Liver (tissue), 9 donors: ENCODE measurements around the gene TTYH2. TPM values are rescaled to one million over a fixed set of nuclear protein-coding genes. Genes with fewer than 3 reads are reported as not detected.

Source experiments
- DNase-seq: peaks from one replicate; pipeline ENCODE4 v3.0.0-alpha.2; 2017; ENCODE audit warnings: low spot score
- H3K27ac ChIP-seq, 2 donors: one replicate each; pipeline ENCODE4 v1.7.0; 2013; ENCODE audit warnings: inconsistent platforms in 2 of 2, low read length in 2 of 2, control low read depth in 1 of 2, low read depth in 1 of 2, mild to moderate bottlenecking in 1 of 2
- H3K27me3 ChIP-seq, 4 donors: one replicate each; pipeline versions ENCODE4 v1.6.1 to v1.7.0; 2013; ENCODE audit warnings: low read length in 3 of 4, inconsistent platforms in 1 of 4, mild to moderate bottlenecking in 1 of 4, moderate library complexity in 1 of 4; ENCODE audit not compliant: control insufficient read depth in 4 of 4, insufficient read depth in 4 of 4
- H3K36me3 ChIP-seq, 4 donors: one replicate each; pipeline versions ENCODE4 v1.6.1 to v1.7.0; 2013; ENCODE audit warnings: low read length in 3 of 4, mild to moderate bottlenecking in 3 of 4, low read depth in 1 of 4, moderate library complexity in 1 of 4; ENCODE audit not compliant: control insufficient read depth in 4 of 4, insufficient read depth in 3 of 4
- H3K4me1 ChIP-seq, 4 donors: one replicate each; pipeline versions ENCODE4 v1.6.1 to v1.7.0; 2013; ENCODE audit warnings: low read length in 3 of 4, mild to moderate bottlenecking in 3 of 4, moderate library complexity in 1 of 4; ENCODE audit not compliant: control insufficient read depth in 4 of 4, insufficient read depth in 4 of 4
- H3K4me3 ChIP-seq, 3 donors: one replicate each; pipeline versions ENCODE4 v1.6.1 to v1.7.0; 2013; ENCODE audit warnings: low read length in 3 of 3, control low read depth in 1 of 3, low read depth in 1 of 3, mild to moderate bottlenecking in 1 of 3
- H3K9ac ChIP-seq, 2 donors: one replicate each; pipeline ENCODE4 v1.7.0; 2013; ENCODE audit warnings: low read length in 2 of 2, mild to moderate bottlenecking in 2 of 2, moderate library complexity in 2 of 2, control low read depth in 1 of 2, low read depth in 1 of 2
- H3K9me3 ChIP-seq, 4 donors: one replicate each; pipeline versions ENCODE4 v1.6.1 to v1.7.0; 2013; ENCODE audit warnings: low read length in 3 of 4; ENCODE audit not compliant: control insufficient read depth in 4 of 4
- ATF3 ChIP-seq: IDR thresholded peaks from 2 replicates; pipeline ENCODE4 v1.6.1; 2016; ENCODE audit warnings: antibody characterized with exemption
- EGR1 ChIP-seq, 2 donors: IDR thresholded peaks; 2 replicates each; pipeline ENCODE4 v1.6.1; 2016 to 2018; ENCODE audit warnings: antibody characterized with exemption in 2 of 2, low read depth in 2 of 2
- FOXA1 ChIP-seq: IDR thresholded peaks from 2 replicates; pipeline ENCODE4 v1.6.1; 2016; ENCODE audit warnings: antibody characterized with exemption
- FOXA2 ChIP-seq: IDR thresholded peaks from 2 replicates; pipeline ENCODE4 v1.6.1; 2016; ENCODE audit warnings: antibody characterized with exemption
- GABPA ChIP-seq, 2 donors: IDR thresholded peaks in 1 of 2; conservative IDR thresholded peaks in 1 of 2; 2 replicates each; pipeline ENCODE4 v1.6.1; 2016; ENCODE audit warnings: antibody characterized with exemption in 2 of 2, mild to moderate bottlenecking in 1 of 2, moderate library complexity in 1 of 2
- HNF4A ChIP-seq, 2 donors: conservative IDR thresholded peaks; 2 replicates each; pipeline ENCODE4 v1.6.1; 2016; ENCODE audit warnings: antibody characterized with exemption in 2 of 2, mild to moderate bottlenecking in 2 of 2
- HNF4G ChIP-seq: IDR thresholded peaks from 2 replicates; pipeline ENCODE4 v1.6.1; 2016; ENCODE audit warnings: antibody characterized with exemption
- JUND ChIP-seq, 2 donors: IDR thresholded peaks; 2 replicates each; pipeline ENCODE4 v1.6.1; 2016; ENCODE audit warnings: antibody characterized with exemption in 2 of 2
- MAX ChIP-seq: IDR thresholded peaks from 2 replicates; pipeline ENCODE4 v1.6.1; 2016; ENCODE audit warnings: antibody characterized with exemption
- REST ChIP-seq: IDR thresholded peaks from 2 replicates; pipeline ENCODE4 v1.6.1; 2016; ENCODE audit warnings: antibody characterized with exemption, mild to moderate bottlenecking
- RXRA ChIP-seq, 2 donors: IDR thresholded peaks; 2 replicates each; pipeline ENCODE4 v1.6.1; 2017 to 2018; ENCODE audit warnings: antibody characterized with exemption in 2 of 2, mild to moderate bottlenecking in 1 of 2
- SP1 ChIP-seq: IDR thresholded peaks from 2 replicates; pipeline ENCODE4 v1.6.1; 2018; ENCODE audit warnings: antibody characterized with exemption, mild to moderate bottlenecking
- TAF1 ChIP-seq: conservative IDR thresholded peaks from 2 replicates; pipeline ENCODE4 v1.6.1; 2016; ENCODE audit warnings: antibody characterized with exemption, mild to moderate bottlenecking
- YY1 ChIP-seq: IDR thresholded peaks from 2 replicates; pipeline ENCODE4 v1.6.1; 2016; ENCODE audit warnings: antibody characterized with exemption, mild to moderate bottlenecking
- WGBS: extraction: QIAGEN DNeasy Blood & Tissue Kit; methylation state at CpG from one replicate; pipeline ENCODE4 v1.1.7; 2013; 5-methylcytosine and 5-hydroxymethylcytosine counted together
- polyA plus RNA-seq, 2 donors: library from polyadenylated mRNA; stranded (reverse) in 1 of 2; unstranded in 1 of 2; fragments of 200-250 nt in 1 of 2; fragments of >200 nt in 1 of 2; fragmentation: Nextera tagmentation in 1 of 2; extraction: Ambion mirVana in 1 of 2; gene quantifications; one replicate each; pipeline versions ENCODE4 v1.2.1 to v1.2.3, GENCODE V29; 2013 to 2015
- total RNA-seq, 2 donors: library from RNA; depleted of rRNA; stranded (reverse); fragments of >200 nt; gene quantifications; one replicate each; pipeline ENCODE4 v1.2.3, GENCODE V29; 2014
- TF ChIP-seq, protein P1 (sequence below): fragments of 150-350 bp; IDR thresholded peaks from 2 replicates; pipeline ENCODE4 v1.5.1; 2017; ENCODE audit warnings: improper control_type of control experiment, low read depth, low read length; ENCODE audit not compliant: missing input control
- donor health status: healthy.
- donor health status: healthy.
- donor health status: healthy.
- donor health status: healthy.
- donor health status: healthy.

TTYH2 gene
- total and polyA plus RNA-seq, 4 donors: 0.40 to 2.4 (median 0.99) TPM

GRCh38 chr17:74272731-74273201 lies 59.4 kb downstream of the TTYH2 start:
- TF ChIP-seq SP1: no peak
- TF ChIP-seq ATF3: no peak
- no peak for TF ChIP-seq GABPA (IDR thresholded peaks at IDR 0.05 in 1 of 2, conservative IDR thresholded peaks at IDR 0.05 in 1 of 2)
- no peak for TF ChIP-seq FOXA2
- TF ChIP-seq HNF4A (conservative IDR thresholded peaks at IDR 0.05): no peak
- TF ChIP-seq, protein P1, sequence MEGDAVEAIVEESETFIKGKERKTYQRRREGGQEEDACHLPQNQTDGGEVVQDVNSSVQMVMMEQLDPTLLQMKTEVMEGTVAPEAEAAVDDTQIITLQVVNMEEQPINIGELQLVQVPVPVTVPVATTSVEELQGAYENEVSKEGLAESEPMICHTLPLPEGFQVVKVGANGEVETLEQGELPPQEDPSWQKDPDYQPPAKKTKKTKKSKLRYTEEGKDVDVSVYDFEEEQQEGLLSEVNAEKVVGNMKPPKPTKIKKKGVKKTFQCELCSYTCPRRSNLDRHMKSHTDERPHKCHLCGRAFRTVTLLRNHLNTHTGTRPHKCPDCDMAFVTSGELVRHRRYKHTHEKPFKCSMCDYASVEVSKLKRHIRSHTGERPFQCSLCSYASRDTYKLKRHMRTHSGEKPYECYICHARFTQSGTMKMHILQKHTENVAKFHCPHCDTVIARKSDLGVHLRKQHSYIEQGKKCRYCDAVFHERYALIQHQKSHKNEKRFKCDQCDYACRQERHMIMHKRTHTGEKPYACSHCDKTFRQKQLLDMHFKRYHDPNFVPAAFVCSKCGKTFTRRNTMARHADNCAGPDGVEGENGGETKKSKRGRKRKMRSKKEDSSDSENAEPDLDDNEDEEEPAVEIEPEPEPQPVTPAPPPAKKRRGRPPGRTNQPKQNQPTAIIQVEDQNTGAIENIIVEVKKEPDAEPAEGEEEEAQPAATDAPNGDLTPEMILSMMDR: no peak
- no peak for TF ChIP-seq HNF4G
- no peak for TF ChIP-seq EGR1 (IDR thresholded peaks at IDR 0.05; ENCODE audit: low read depth in 2 of 2)
- TF ChIP-seq REST: no peak
- TF ChIP-seq RXRA (IDR thresholded peaks at IDR 0.05): no peak
- TF ChIP-seq TAF1: no peak
- TF ChIP-seq JUND (IDR thresholded peaks at IDR 0.05): no peak
- DNase-seq: no peak

DNA sequence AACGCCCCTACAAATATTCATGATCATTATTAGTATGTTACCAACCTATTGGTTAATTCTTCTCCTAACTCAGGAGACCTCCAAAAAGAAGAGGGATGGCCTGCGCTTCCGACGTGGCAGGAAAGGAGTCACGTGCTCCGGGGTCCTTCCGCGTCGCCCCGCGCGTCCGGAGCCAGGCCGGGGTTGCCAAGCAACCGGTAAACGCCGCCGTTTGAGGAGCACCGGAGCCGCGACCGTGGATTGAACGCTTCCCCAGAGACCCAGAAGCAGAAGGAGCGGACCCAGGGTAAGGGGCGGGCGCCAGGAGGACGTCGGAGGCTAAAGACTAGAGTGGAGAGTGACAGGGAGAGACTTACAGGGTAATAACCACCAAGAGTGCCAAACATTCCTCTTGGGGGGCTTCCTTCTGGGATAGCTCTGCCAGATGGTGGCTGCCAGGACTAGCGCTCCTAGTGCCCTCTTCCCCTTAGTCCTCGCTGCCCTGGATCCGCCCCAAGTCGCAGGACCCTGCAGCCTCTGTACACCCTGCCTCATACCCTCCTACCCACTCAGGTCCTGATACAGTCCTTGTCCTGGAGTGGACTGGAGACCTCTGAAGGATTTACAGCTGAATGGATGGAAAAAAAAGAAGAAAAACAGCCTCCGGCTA lies 60.8 kb downstream of the TTYH2 start, which contains the start of gene DNAI2:
Gene DNAI2 (plus strand): TSS at position 175 of the 649 bp plus-strand sequence. CDS start 7,584 bp downstream, outside the sequence.
- no peak within 1 kb of the TSS for H3K9ac ChIP-seq
- 9% methylated on average over 33 of the region's 33 CpGs for WGBS
- TF ChIP-seq HNF4G (no peak), HNF4A (conservative IDR thresholded peaks at IDR 0.05) (no peak), ATF3 (no peak), RXRA (IDR thresholded peaks at IDR 0.05) (no peak), TAF1 (no peak), YY1 (no peak), REST (no peak), MAX (no peak), SP1 (no peak), EGR1 (IDR thresholded peaks at IDR 0.05; ENCODE audit: low read depth in 2 of 2) (no peak), FOXA2 (no peak), GABPA (IDR thresholded peaks at IDR 0.05 in 1 of 2, conservative IDR thresholded peaks at IDR 0.05 in 1 of 2) (no peak), FOXA1 (no peak)
- TF ChIP-seq, protein P1: no peak
- H3K9me3 ChIP-seq: no peaks in the 10 kb centered on the region
- peaks cover 0 to 9% (median 1%) of the 10 kb centered on the region in 4 donors for H3K27me3 ChIP-seq
- H3K27ac ChIP-seq: no peak within 1 kb of the TSS
- DNase-seq: no peak
- H3K4me3 ChIP-seq: no peak within 1 kb of the TSS
- no peaks in the 10 kb centered on the region for H3K4me1 ChIP-seq
- no peaks in the 10 kb centered on the region for H3K36me3 ChIP-seq

More at GRCh38 chr17:74272731-74273201, 59.4 kb downstream of the TTYH2 start:
- peaks cover 0 to 9% (median 1%) of the 10 kb centered on the region in 4 donors for H3K27me3 ChIP-seq
- WGBS: 58% methylated on average over 10 of the region's 10 CpGs
- no peak overlapping the region for H3K9ac ChIP-seq
- H3K9me3 ChIP-seq: no peaks in the 10 kb centered on the region
- no peaks in the 10 kb centered on the region for H3K4me1 ChIP-seq
- H3K27ac ChIP-seq: no peak overlapping the region
- no peaks in the 10 kb centered on the region for H3K36me3 ChIP-seq
- no peak overlapping the region for H3K4me3 ChIP-seq
